K562 (cell line): ENCODE measurements around the gene AP2M1. TPM values are rescaled to one million over a fixed set of nuclear protein-coding genes. Genes with fewer than 3 reads are reported as not detected.

Experiments
- ARHGAP35 ChIP-seq: fragments of 450-650 bp; IDR thresholded peaks from 2 replicates; pipeline ENCODE4 v1.6.1; 2018; ENCODE audit not compliant: partially characterized antibody
- BACH1 ChIP-seq: fragments of 200-800 bp; sonication (Bioruptor generic); IDR thresholded peaks from 2 replicates; pipeline ENCODE4 v1.6.1; 2016; ENCODE audit warnings: missing genetic modification characterization, missing compliant biosample characterization
- CHD1 ChIP-seq: fragments of 200-600 bp; sonication (generic); IDR thresholded peaks from one replicate; pipeline ENCODE4 v1.6.1; 2012; ENCODE audit warnings: mild to moderate bottlenecking, moderate library complexity, low read length, inconsistent platforms
- CREM ChIP-seq: IDR thresholded peaks from 2 replicates; pipeline ENCODE4 v1.6.1; 2014; ENCODE audit warnings: antibody characterized with exemption, low read depth
- E2F4 ChIP-seq: sonication (generic); formaldehyde crosslinking; IDR thresholded peaks from 2 replicates; pipeline ENCODE4 v1.8.0; 2022; ENCODE audit warnings: mild to moderate bottlenecking, low read depth, missing genetic modification reagents
- EP400 ChIP-seq: fragments of 450-650 bp; IDR thresholded peaks from 2 replicates; pipeline ENCODE4 v1.6.1; 2017; ENCODE audit warnings: antibody characterized with exemption, mild to moderate bottlenecking, moderate library complexity
- NCOR1 ChIP-seq: fragments of 450-650 bp; IDR thresholded peaks from 2 replicates; pipeline ENCODE4 v1.6.1; 2016; ENCODE audit warnings: mild to moderate bottlenecking, moderate library complexity
- NFYB ChIP-seq: IDR thresholded peaks from 2 replicates; pipeline ENCODE4 v1.6.1; 2011; ENCODE audit warnings: mild to moderate bottlenecking, moderate library complexity; ENCODE audit not compliant: insufficient read length; ENCODE audit errors: extremely low read depth
- NR4A1 ChIP-seq, 2 experiments: fragments of 250-450 bp in 1 of 2; fragments of 450-650 bp in 1 of 2; sonication (Bioruptor Pico) in 1 of 2; IDR thresholded peaks; 2 replicates each; pipeline versions ENCODE4 v1.4.0 to v1.6.1; 2016 to 2020; ENCODE audit warnings: mild to moderate bottlenecking in 2 of 2, missing compliant biosample characterization in 1 of 2, missing genetic modification characterization in 1 of 2, moderate library complexity in 1 of 2
- PHB ChIP-seq: fragments of 250-450 bp; sonication (Bioruptor Pico); IDR thresholded peaks from 2 replicates; pipeline ENCODE4 v1.5.0; 2021
- PRDM10 ChIP-seq: fragments of 450-650 bp; IDR thresholded peaks from 2 replicates; pipeline ENCODE4 v1.6.1; 2018; ENCODE audit not compliant: partially characterized antibody
- TEAD1 ChIP-seq, 2 experiments: fragments of 450-650 bp in 1 of 2; sonication (generic) in 1 of 2; formaldehyde crosslinking; IDR thresholded peaks; 2 replicates each; pipeline versions ENCODE4 v1.4.0 to v1.8.0; 2020 to 2022; ENCODE audit warnings: mild to moderate bottlenecking in 2 of 2, missing genetic modification reagents in 1 of 2
- ZBTB1 ChIP-seq: sonication (generic); formaldehyde crosslinking; IDR thresholded peaks from 2 replicates; pipeline ENCODE4 v1.8.1; 2023; ENCODE audit warnings: missing genetic modification reagents, low read depth, mild to moderate bottlenecking, borderline replicate concordance
- ZBTB12 ChIP-seq: fragments of 250-450 bp; sonication (Bioruptor Pico); IDR thresholded peaks from 2 replicates; pipeline ENCODE4 v1.4.0; 2020
- ZFX ChIP-seq: sonication (generic); formaldehyde crosslinking; IDR thresholded peaks from 2 replicates; pipeline ENCODE4 v1.8.0; 2022; ENCODE audit warnings: mild to moderate bottlenecking, missing genetic modification reagents, moderate library complexity
- ZNF431 ChIP-seq: sonication (generic); formaldehyde crosslinking; IDR thresholded peaks from 2 replicates; pipeline ENCODE4 v1.8.0; 2022; ENCODE audit warnings: mild to moderate bottlenecking, missing genetic modification reagents
- ZNF695 ChIP-seq: fragments of 450-650 bp; formaldehyde crosslinking; IDR thresholded peaks from 2 replicates; pipeline ENCODE4 v1.4.0; 2020; ENCODE audit warnings: mild to moderate bottlenecking, moderate library complexity
- ZNF766 ChIP-seq: fragments of 200-800 bp; sonication (Bioruptor generic); conservative IDR thresholded peaks from 2 replicates; pipeline ENCODE4 v1.6.1; 2016; ENCODE audit warnings: missing genetic modification characterization, missing compliant biosample characterization
- polyA plus RNA-seq, 8 experiments: library from polyadenylated mRNA; depleted of rRNA in 4 of 8; stranded (reverse) in 5 of 8; unstranded in 3 of 8; fragments of >200 nt; fragmentation: Nextera tagmentation in 2 of 8; fragmentation: Illumina TruSeq in 1 of 8; extraction: Ambion mirVana in 2 of 8; extraction: Trizol in 1 of 8; gene quantifications; 2 replicates each; pipeline versions ENCODE4 v1.2.1 to v1.2.3, GENCODE V29; 2011 to 2014; ENCODE audit warnings: inconsistent platforms in 1 of 8, missing spikeins in 1 of 8
- total RNA-seq, 7 experiments: library from RNA; depleted of rRNA in 6 of 7; stranded (reverse); fragments of >200 nt in 6 of 7; fragmentation: Illumina TruSeq in 2 of 7; extraction: Trizol in 2 of 7; gene quantifications; 2 replicates each; pipeline versions ENCODE4 v1.2.1 to v1.2.3, GENCODE V29; 2011 to 2021; ENCODE audit warnings: low replicate concordance in 1 of 7
- TF ChIP-seq, protein P1 (sequence below): sonication (generic); formaldehyde crosslinking; IDR thresholded peaks from 2 replicates; pipeline ENCODE4 v1.8.1; 2023; ENCODE audit warnings: mild to moderate bottlenecking, missing genetic modification reagents

Gene AP2M1
- total and polyA plus RNA-seq, 9 of the 15 experiments (the other 6 are each of a cell fraction or from before 2014, with no cell fraction given), result 118 to 505 (median 296) TPM

DNA sequence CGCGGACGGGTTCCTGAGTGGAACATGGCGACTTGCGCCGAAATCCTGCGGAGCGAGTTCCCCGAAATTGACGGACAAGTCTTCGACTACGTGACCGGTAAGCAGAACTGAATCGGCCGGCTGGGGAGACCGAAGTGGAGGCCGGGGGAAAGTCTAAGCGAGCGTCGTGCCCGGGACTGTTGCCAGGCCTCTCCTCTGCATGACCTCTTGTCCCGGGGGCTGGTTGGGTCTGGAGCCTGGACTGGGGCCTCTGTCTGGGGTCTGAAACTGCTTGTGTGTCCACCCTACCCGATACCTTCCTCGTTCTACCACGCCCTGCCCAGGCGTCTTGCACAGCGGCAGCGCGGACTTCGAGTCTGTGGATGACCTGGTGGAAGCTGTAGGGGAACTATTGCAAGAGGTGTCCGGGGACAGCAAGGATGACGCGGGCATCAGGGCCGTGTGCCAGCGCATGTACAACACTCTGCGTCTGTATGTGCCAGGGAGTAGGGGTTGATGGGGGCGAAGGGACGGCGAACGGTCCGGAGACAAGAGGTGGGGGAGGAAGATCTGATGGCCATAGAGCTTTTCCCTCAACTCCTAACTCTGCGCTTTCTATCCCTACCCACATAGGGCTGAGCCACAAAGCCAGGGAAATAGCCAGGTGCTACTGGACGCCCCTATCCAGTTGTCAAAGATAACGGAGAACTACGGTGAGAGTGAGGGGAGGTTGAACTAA is 11.7 kb downstream of the AP2M1 start, which contains the start of gene ABCF3 (continued):
- TF ChIP-seq PRDM10 (peak; percentile 22), ZNF766 (no peak), ARHGAP35 (no peak), NFYB (no peak), TEAD1 (CRISPR knock-in tag; IDR thresholded peaks at IDR 0.05) (peak in 1 of 2 experiments; percentile 64; a peak in 1 of 4 replicates), BACH1 (tag) (no peak), CREM (no peak), E2F4 (CRISPR knock-in tag) (no peak), ZNF695 (CRISPR knock-in tag) (no peak), PHB (CRISPR knock-in tag) (0 out of 2 replicates have a peak, but pooled peaks have one; percentile 36), CHD1 (peak; percentile 45), EP400 (0 out of 2 replicates have a peak, but pooled peaks have one; percentile 1), NR4A1 (CRISPR knock-in tag; IDR thresholded peaks at IDR 0.05) (no peak), NR4A1 (tag; IDR thresholded peaks at IDR 0.05) (0 out of 2 replicates have a peak, but pooled peaks have one; percentile 51), ZBTB1 (no peak), NCOR1 (no peak), ZNF431 (CRISPR knock-in tag) (no peak), ZFX (CRISPR knock-in tag) (peak; percentile 93), ZBTB12 (CRISPR knock-in tag) (no peak)
- TF ChIP-seq, protein P1, sequence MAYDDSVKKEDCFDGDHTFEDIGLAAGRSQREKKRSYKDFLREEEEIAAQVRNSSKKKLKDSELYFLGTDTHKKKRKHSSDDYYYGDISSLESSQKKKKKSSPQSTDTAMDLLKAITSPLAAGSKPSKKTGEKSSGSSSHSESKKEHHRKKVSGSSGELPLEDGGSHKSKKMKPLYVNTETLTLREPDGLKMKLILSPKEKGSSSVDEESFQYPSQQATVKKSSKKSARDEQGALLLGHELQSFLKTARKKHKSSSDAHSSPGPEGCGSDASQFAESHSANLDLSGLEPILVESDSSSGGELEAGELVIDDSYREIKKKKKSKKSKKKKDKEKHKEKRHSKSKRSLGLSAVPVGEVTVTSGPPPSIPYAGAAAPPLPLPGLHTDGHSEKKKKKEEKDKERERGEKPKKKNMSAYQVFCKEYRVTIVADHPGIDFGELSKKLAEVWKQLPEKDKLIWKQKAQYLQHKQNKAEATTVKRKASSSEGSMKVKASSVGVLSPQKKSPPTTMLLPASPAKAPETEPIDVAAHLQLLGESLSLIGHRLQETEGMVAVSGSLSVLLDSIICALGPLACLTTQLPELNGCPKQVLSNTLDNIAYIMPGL (CRISPR knock-in tag), result peak; percentile 52; the same call in 1 of the 2 replicates
